ENCODE results near the gene SULT2A1.

The SULT2A1 gene

DNA sequence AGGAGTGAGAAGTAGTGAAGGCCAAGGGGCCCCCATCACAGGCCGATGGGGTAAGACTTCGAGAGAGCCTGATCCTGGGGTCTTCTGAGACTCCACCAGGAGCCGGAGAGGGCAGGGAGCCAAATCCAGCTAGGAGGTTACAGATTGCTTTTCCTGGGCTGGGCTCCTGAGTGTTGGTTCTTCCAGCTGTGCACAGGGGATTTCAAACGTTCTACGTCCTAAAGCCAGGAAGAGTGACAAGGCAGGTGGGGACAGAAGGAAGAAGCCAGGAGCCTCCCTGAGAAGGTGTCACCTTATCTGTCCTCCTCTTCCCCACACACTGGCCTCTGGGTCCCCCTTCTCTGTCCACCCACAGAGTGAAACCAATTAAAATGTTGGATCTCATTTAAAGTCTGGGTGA is 43.2 kb downstream of the SULT2A1 start:
- Histone ChIP-seq H3K36me3 (ENCODE audit: control insufficient read depth, insufficient read depth, low read length) (no peaks in the 10 kb centered on the region), H3K4me1 (ENCODE audit: control insufficient read depth, insufficient read depth, low read length, poor library complexity, severe bottlenecking) (no peaks in the 10 kb centered on the region), H3K9me3 (ENCODE audit: control insufficient read depth, low read length) (no peaks in the 10 kb centered on the region), H3K27me3 (replicated peaks; ENCODE audit: control insufficient read depth, insufficient read depth, low read length, poor library complexity, severe bottlenecking) (no peaks in the 10 kb centered on the region), H3K4me3 (ENCODE audit: insufficient read depth, low read depth, low read length, poor library complexity, severe bottlenecking) (no peak overlapping the region), H3K27ac (ENCODE audit: insufficient read depth, low read length, poor library complexity, severe bottlenecking) (no peak overlapping the region)
- DNase-seq = no peak

- H3K9me3 ChIP-seq (ENCODE audit: control insufficient read depth, low read length) = no peaks in the 10 kb centered on the region
- no peak overlapping the region for H3K4me3 ChIP-seq (ENCODE audit: insufficient read depth, low read depth, low read length, poor library complexity, severe bottlenecking)
- no peaks in the 10 kb centered on the region for H3K4me1 ChIP-seq (ENCODE audit: control insufficient read depth, insufficient read depth, low read length, poor library complexity, severe bottlenecking)
- no peak overlapping the region for H3K27ac ChIP-seq (ENCODE audit: insufficient read depth, low read length, poor library complexity, severe bottlenecking)
- no peak for DNase-seq
- no peaks in the 10 kb centered on the region for H3K36me3 ChIP-seq (ENCODE audit: control insufficient read depth, insufficient read depth, low read length)
- no peaks in the 10 kb centered on the region for H3K27me3 ChIP-seq (replicated peaks; ENCODE audit: control insufficient read depth, insufficient read depth, low read length, poor library complexity, severe bottlenecking)
These were observed 46.2 kb downstream of the SULT2A1 start for GRCh38 chr19:47839913-47840312.

DNA sequence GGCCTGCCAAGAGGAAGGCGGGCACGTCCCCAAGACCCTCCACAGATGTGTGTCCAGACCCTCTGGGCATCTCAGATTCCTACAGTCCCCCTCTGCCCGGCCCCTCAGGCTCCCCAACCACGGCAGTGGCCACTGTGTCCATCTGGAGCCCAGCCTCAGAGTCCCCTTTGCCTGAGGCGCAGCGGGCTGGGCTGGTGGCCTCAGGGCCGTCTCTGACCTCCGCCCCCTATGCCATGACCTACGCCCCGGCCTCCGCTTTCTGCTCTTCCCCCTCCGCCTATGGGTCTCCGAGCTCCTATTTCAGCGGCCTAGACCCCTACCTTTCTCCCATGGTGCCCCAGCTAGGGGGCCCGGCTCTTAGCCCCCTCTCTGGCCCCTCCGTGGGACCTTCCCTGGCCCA is 46.7 kb downstream of the SULT2A1 start:
- Histone ChIP-seq H3K4me1 (ENCODE audit: control insufficient read depth, insufficient read depth, low read length, poor library complexity, severe bottlenecking) (no peaks in the 10 kb centered on the region), H3K4me3 (ENCODE audit: insufficient read depth, low read depth, low read length, poor library complexity, severe bottlenecking) (no peak overlapping the region), H3K9me3 (ENCODE audit: control insufficient read depth, low read length) (no peaks in the 10 kb centered on the region), H3K27me3 (replicated peaks; ENCODE audit: control insufficient read depth, insufficient read depth, low read length, poor library complexity, severe bottlenecking) (no peaks in the 10 kb centered on the region), H3K36me3 (ENCODE audit: control insufficient read depth, insufficient read depth, low read length) (no peaks in the 10 kb centered on the region), H3K27ac (ENCODE audit: insufficient read depth, low read length, poor library complexity, severe bottlenecking) (no peak overlapping the region)
- DNase-seq = no peak

DNA sequence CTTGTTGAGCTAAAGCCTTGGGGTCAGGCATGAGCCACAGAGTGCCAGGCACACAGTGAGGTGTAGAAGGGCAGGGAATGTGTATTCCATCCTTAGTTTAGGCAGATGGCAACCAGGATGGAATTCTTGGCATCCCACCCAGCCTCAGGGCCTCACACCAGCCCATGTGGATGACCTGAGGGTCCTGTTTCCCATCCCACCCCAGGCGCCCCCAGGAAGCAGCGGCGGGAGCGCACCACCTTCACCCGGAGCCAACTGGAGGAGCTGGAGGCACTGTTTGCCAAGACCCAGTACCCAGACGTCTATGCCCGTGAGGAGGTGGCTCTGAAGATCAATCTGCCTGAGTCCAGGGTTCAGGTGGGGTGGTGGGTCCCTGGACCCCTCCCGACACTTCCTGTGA is 50.1 kb downstream of the SULT2A1 start:
- Histone ChIP-seq H3K27me3 (replicated peaks; ENCODE audit: control insufficient read depth, insufficient read depth, low read length, poor library complexity, severe bottlenecking) (no peaks in the 10 kb centered on the region), H3K4me1 (ENCODE audit: control insufficient read depth, insufficient read depth, low read length, poor library complexity, severe bottlenecking) (no peaks in the 10 kb centered on the region), H3K4me3 (ENCODE audit: insufficient read depth, low read depth, low read length, poor library complexity, severe bottlenecking) (no peak overlapping the region), H3K36me3 (ENCODE audit: control insufficient read depth, insufficient read depth, low read length) (no peaks in the 10 kb centered on the region), H3K9me3 (ENCODE audit: control insufficient read depth, low read length) (no peaks in the 10 kb centered on the region), H3K27ac (ENCODE audit: insufficient read depth, low read length, poor library complexity, severe bottlenecking) (no peak overlapping the region)
- no peak for DNase-seq

DNA sequence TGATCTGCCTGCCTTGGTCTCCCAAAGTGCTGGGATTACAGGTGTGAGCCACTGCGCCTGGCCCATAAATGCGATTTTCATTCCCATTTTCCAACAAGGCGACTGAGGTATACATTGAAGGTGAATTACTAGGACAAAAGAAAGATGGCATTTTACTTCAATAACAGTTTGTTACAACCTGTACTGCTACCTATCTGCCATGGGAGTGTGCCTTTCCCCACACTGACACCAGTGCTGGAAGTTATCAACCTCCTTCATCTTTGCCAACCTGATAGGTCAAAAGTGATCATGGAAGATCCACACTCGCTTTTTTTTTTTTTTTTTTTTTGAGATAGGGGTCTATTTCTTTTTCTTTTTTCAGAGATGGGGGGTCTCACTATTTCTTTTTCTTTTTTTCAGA is 53.4 kb downstream of the SULT2A1 start:
- Histone ChIP-seq H3K27ac (ENCODE audit: insufficient read depth, low read length, poor library complexity, severe bottlenecking) (no peak overlapping the region), H3K36me3 (ENCODE audit: control insufficient read depth, insufficient read depth, low read length) (no peaks in the 10 kb centered on the region), H3K27me3 (replicated peaks; ENCODE audit: control insufficient read depth, insufficient read depth, low read length, poor library complexity, severe bottlenecking) (no peaks in the 10 kb centered on the region), H3K4me1 (ENCODE audit: control insufficient read depth, insufficient read depth, low read length, poor library complexity, severe bottlenecking) (no peaks in the 10 kb centered on the region), H3K9me3 (ENCODE audit: control insufficient read depth, low read length) (no peaks in the 10 kb centered on the region), H3K4me3 (ENCODE audit: insufficient read depth, low read depth, low read length, poor library complexity, severe bottlenecking) (no peak overlapping the region)
- no peak for DNase-seq

DNA sequence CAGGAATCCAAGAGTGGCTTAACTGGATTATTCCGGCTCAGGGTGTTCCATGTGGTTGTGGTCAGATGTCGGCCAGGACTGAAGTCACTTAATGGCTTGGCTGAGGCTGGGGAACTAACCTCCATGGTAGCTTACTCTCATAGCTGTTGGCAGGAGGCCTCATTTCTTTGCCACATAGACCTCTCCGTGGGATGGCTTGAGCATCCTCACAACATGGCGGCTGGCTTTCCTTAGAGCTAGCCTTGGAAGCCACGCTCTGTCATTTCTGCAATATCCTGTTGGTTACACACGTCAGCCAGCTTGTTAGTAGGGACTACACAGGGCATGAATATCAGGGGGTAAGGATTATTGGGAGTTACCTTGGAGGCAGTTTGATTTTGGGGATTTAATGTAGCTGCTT is 59.3 kb downstream of the SULT2A1 start:
- no peaks in the 10 kb centered on the region for H3K36me3 ChIP-seq (ENCODE audit: control insufficient read depth, insufficient read depth, low read length)
- H3K27me3 ChIP-seq (replicated peaks; ENCODE audit: control insufficient read depth, insufficient read depth, low read length, poor library complexity, severe bottlenecking) = no peaks in the 10 kb centered on the region
- no peak for DNase-seq
- no peaks in the 10 kb centered on the region for H3K9me3 ChIP-seq (ENCODE audit: control insufficient read depth, low read length)
- no peak overlapping the region for H3K27ac ChIP-seq (ENCODE audit: insufficient read depth, low read length, poor library complexity, severe bottlenecking)
- no peak overlapping the region for H3K4me3 ChIP-seq (ENCODE audit: insufficient read depth, low read depth, low read length, poor library complexity, severe bottlenecking)
- H3K4me1 ChIP-seq (ENCODE audit: control insufficient read depth, insufficient read depth, low read length, poor library complexity, severe bottlenecking) = no peaks in the 10 kb centered on the region

- Histone ChIP-seq H3K4me3 (ENCODE audit: insufficient read depth, low read depth, low read length, poor library complexity, severe bottlenecking) (no peak overlapping the region), H3K36me3 (ENCODE audit: control insufficient read depth, insufficient read depth, low read length) (no peaks in the 10 kb centered on the region), H3K27me3 (replicated peaks; ENCODE audit: control insufficient read depth, insufficient read depth, low read length, poor library complexity, severe bottlenecking) (no peaks in the 10 kb centered on the region), H3K27ac (ENCODE audit: insufficient read depth, low read length, poor library complexity, severe bottlenecking) (no peak overlapping the region), H3K4me1 (ENCODE audit: control insufficient read depth, insufficient read depth, low read length, poor library complexity, severe bottlenecking) (no peaks in the 10 kb centered on the region), H3K9me3 (ENCODE audit: control insufficient read depth, low read length) (no peaks in the 10 kb centered on the region)
- DNase-seq = no peak
These were observed 61.7 kb downstream of the SULT2A1 start for GRCh38 chr19:47824396-47824795.

DNA sequence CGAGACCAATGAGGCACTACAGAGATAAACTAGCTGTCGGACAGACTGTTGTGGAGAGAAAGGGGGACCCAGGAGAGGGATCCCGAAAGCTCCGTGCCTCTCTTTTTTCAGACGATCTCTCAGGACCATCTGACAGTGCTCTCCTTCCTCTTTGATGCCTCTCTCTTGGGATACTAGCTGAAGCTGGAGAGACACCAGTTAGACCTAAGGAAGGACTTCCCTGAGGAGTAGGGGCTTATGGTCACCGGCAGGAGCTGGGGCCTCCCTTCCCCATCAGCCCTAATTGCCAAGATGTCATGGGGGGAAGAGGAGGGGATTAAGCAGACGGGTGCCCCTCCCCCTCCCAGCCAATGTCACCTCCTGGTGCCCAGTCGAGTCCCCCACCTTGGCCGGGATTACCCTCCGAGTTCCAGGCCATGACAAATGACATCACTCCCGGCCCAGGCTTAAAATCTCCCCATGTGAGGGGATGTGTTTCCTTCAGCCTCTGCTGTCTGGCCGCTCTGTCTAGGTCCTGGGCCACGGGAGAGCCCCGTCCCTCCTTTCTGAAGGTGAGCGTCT is 64.6 kb downstream of the SULT2A1 start, which contains the start of gene CRX:
TSS of gene CRX (plus strand) at position 478 of the 561 bp plus-strand sequence. CDS start 12,507 bp downstream, outside the sequence.
- Histone ChIP-seq H3K4me1 (ENCODE audit: control insufficient read depth, insufficient read depth, low read length, poor library complexity, severe bottlenecking) (no peaks in the 10 kb centered on the region), H3K9me3 (ENCODE audit: control insufficient read depth, low read length) (no peaks in the 10 kb centered on the region), H3K27ac (ENCODE audit: insufficient read depth, low read length, poor library complexity, severe bottlenecking) (no peak within 1 kb of the TSS), H3K36me3 (ENCODE audit: control insufficient read depth, insufficient read depth, low read length) (no peaks in the 10 kb centered on the region), H3K4me3 (ENCODE audit: insufficient read depth, low read depth, low read length, poor library complexity, severe bottlenecking) (no peak within 1 kb of the TSS), H3K27me3 (replicated peaks; ENCODE audit: control insufficient read depth, insufficient read depth, low read length, poor library complexity, severe bottlenecking) (no peaks in the 10 kb centered on the region)
- no peak for DNase-seq

Data from effector memory CD4-positive, alpha-beta T cell (primary cell).